HG03460 (cell line): Measurements from ENCODE around the gene ABHD14A.
"Not testable (repeated sequence)": the region's sequence is repeated elsewhere in the genome, so short reads cannot be mapped to it uniquely, and the experiment has no call there.

ENCODE experiments used
- ATAC-seq: cut with Tn5 transposase; IDR thresholded peaks from one replicate; pipeline ENCODE4 v1.9.1; 2021; ENCODE audit not compliant: unreplicated experiment

The ABHD14A gene

GRCh38 chr3:51974963-51975851 is at the start of gene ABHD14A:
TSS of gene ABHD14A (plus strand) at chr3:51975064. CDS start at chr3:51975136, 72 bp downstream.
- no peak for ATAC-seq

DNA sequence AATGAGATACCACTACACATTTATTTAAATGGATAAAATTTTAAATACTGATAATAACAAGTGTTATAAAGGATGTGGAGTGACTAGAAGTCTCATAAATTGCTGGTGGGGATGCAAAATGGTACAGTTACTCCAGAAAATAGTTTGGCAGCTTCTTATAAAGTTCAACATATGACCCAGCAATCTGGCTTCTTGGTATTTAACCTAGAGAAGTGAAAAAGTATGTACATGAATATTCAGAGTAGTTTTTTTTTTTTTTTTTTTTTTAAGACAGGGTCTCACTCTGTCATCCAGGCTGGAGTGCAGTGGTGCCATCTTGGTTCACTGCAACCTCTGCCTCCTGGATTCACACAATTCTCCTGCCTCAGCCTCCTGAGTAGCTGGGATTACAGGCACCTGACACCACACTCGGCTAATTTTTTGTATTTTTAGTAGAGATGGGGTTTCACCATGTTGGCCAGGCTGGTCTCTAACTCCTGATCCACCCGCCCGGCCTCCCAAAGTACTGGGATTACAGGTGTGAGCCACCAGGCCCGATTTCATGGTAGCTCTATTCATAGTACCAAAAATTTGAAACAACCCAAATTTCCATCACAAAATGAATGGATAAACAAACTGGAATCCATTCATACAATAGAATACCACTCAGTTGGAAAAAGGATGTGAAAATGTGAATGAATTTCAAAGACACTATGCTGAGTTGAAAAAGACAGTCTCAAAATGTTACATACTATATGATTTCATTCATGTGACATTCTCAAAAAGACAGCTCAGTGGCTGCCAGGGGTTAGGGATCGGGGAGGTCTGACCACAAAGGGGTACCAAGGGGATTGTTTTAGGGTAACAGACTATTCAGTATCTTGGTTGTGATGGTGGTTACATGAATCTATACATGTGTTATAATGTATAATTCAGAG is 47.5 kb upstream of the ABHD14A start:
- ATAC-seq = no peak

DNA sequence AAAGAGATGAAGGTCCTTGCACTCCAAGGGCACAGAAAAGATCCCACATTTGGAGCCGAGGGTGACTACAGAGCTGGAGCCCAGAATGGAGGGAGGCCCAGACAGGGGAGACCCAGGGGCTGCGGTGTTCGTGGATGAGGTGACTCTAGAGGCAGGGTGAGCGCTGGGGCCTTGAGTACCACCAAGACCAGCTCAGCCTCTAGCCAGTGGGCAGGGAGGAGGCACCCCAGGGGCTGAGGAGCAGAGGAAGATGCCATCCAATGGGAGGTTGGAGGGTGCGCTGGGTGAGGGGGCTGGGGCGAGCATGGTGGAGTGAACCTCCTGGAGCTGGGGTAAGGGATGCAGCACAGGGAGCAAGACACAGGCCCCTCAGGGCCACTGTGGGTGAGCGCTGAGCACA is 46.4 kb upstream of the ABHD14A start:
- ATAC-seq = no peak

- not testable (repeated sequence) for ATAC-seq
Observed at GRCh38 chr3:51928981-51929380, 45.9 kb upstream of the ABHD14A start.

DNA sequence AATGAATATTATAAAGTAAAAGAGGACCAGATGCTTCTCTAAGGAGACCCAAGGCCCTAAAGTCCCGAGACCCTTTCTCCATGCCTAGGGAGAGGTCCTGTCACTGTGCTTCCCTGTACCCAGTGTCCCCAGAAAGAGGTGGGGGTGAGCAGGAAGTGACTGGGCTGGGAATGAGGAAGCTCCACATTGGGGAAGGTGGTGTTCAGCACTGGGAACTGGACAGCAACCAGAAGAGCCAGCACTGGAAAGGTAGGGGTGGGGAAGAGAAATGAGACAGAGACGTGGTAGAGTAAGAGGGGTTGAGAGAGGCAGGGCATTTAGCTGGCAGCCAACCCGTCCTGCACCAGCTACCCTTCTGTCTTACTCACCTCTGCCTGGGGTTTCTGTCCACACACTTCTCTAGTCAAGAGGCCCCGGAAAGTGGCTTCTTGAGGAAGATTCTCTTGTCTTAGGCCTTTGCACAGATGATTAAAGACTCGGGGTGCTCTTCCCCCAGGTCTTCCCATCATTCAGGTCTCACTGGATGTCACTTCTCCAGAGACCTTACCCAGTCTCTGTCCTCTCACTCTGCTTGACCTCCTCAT is 45.4 kb upstream of the ABHD14A start:
- ATAC-seq = no peak

- ATAC-seq = no peak
Observed at GRCh38 chr3:51930439-51930838, 44.4 kb upstream of the ABHD14A start.

DNA sequence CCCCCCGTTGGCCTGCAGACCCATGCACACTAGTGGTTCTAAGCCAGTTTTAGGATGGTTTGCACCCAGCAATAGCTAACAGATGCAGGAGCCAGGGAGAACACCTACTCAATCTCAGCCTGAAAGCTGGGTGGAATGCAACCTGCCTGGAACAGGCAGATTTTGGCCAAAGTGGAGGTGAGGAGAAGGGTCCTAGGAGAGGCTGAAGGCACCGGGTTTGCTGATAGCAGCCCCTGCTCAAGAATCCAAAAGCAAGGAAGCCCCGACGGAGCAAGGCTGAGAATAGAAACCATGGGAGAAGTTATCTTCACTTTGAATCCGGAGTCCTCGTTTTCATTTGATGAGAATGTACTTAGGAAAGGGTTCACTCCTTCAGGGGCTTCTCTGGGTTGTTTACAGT is 43.1 kb upstream of the ABHD14A start:
- ATAC-seq = no peak

GRCh38 chr3:51932471-51933370 is 42.1 kb upstream of the ABHD14A start:
- no peak for ATAC-seq

- no peak for ATAC-seq
Observed at GRCh38 chr3:51933471-51934138, 41.3 kb upstream of the ABHD14A start.

DNA sequence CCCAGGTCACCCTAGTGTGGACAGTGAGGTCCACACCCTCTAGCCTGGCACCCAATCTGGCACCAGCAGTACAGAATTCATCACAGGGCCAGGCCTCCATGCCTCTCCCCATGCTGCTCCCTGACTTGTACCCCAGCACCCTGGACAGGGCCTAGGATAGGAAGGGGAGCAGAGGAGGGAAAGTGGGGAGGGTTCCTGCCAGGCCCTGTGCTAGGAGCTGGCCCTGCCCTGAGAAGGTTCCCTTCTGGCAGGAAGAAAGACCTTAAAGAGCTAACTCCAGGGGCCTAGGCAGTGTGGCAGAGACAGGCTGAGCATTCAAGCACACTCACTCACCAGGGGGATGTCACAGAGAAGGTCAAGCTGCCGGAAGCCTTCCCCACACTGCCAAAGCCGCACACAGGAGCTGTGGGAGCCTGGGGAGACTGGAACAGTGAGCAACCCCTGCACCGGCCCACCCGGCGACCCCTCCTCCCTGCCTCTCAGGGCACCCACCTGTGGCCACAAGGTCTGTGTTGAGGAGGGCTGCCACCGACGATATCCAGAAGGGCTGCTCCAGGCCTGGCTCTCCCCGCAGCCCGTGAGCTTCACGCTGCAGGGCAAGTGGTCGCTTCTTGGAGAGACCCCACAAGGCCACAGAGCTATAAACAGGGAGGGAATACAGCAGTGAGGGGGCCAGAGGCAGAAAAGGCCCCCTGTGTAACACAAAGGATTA is 40.6 kb upstream of the ABHD14A start:
- no peak for ATAC-seq

DNA sequence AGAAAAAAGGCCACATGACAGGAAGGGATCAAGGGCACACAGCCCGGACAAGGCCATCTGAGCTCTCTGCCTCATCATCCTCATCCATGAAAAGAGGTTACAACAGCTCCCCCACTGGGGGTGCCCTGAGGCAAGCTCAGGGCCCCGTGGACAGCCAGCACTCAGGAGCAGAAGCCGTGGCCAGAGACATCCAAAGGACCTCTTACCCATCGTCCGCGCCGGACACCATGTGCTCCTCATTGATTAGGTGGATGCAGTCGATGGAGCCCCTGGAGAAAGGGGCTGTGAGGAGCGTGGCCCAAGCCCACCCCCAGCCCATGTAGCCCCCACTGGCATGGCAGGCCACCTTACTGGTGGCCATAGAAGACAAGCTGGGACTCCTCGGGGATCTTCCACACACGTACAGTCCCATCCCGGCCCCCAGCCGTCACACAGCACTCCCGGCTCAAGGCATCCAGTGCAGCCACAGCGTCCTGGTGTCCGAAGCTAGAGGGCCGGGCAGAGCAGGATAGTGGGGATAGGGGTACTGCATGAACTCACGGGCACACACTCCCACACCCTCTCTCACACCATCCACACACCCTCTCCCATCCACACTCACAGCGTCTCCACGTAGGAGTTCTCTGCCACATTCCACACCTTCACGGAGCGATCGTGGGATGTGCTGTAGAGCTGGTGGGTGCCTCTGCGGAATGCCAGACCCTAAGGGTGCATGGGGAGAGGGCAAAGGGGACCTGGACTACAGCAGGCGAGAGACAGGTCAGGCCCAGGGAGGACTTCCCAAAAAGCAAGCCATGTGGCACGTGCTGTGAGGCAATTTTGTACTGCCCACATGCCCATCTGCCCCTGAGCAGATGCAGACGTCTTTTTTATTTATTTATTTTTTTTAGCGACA is 39.6 kb upstream of the ABHD14A start:
- no peak for ATAC-seq

DNA sequence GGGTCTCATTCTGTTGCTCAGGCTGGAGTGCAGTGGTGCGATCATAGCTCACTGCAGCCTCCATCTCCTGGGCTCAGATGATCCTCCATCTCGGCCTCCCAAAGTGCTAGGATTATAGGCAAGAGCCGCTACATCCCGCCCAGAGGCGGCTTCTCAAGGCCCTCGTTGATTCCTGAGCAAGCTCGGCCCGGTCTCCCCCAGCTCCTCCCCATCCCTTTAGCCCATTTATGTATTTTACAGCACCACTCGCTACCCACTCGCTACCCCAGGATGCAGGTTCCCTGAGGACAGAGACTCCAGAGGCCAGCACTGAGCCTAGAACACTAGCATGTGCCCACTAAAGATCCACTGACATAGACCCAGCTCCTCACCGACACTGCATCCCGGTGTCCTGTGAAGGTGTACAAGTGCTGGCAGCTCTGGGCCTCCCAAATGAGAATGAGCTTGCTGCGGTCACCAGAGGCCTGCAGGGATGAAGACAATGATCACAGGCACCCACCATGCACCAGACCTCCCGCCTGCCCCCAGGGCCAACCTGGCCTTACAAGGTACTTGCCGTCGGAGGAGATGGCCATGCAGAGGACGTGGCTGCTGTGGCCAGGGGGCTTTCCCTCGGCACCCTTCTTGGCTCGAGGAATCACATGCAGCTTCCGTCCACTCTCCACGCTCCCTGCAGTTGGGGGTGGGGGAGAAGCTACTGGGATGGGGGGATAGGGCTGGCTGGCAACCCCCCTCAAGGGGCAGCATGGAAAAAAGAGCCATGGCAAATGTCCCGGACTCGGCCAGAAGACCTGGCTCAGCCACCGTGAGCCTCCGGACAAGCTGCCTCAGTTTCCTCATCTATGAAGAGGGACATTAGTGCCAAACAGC is 38.7 kb upstream of the ABHD14A start:
- ATAC-seq = no peak

DNA sequence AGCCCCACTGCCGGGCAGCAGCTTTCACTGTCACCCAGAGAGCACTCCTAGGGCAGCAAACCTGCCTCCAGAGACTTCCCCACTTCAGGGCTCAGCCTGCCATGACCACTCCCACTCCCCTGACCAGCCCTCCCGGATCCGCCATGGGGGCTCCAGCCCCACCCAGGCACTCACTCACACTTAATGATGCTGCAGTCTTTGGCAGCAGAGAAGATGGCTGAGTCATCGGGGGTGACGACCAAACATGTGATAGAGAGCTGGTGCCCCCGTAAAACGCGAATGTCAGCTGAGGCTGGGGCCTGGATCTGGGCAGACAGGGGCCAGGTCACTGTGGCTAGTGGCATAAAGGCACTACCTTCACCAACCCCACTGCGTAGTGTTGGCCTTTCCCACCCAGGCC is 37.9 kb upstream of the ABHD14A start:
- no peak for ATAC-seq

- no peak for ATAC-seq
Observed at GRCh38 chr3:51937611-51938450, 37.0 kb upstream of the ABHD14A start.

DNA sequence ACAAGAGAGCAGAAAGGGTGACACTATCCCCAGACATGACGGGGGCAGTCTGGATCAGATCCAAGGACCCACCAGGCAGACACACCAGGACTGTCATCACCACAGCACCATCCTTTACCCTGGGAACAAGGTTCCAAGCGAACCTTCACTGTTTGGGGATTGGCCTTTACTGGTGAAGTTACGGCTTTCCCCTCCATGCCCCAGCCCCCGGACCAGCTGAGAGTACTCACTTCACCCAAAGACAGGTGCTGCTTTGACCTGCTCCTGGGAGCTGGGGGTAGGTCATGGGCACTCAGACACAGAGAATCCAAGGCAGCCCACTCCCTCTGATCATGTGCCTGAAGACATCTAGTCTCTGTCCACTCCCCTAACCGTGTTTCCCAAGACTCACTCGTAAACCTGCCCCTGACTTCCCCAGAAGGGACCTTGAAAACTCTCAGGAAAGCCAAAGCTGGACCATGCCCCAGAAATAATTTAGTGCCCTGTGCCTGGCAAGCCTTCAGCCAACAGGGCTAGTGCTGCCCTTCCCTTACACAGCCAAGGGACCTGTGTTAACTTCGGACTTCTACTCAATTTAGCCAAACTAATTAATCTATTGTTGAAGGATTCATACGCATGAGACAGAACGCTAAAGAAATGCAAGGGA is 36.0 kb upstream of the ABHD14A start:
- no peak for ATAC-seq
